HEK293 (cell line): ENCODE data around the gene SERINC1.

Source experiments
- ATF2 ChIP-seq: fragments of 450-650 bp; formaldehyde crosslinking; IDR thresholded peaks from 2 replicates; pipeline ENCODE4 v1.5.1; 2016; ENCODE audit warnings: missing biosample characterization, missing genetic modification characterization, low read depth
- CTCF ChIP-seq: fragments of 450-650 bp; formaldehyde crosslinking; IDR thresholded peaks from 2 replicates; pipeline ENCODE4 v1.5.1; 2016; ENCODE audit warnings: missing biosample characterization, missing genetic modification characterization
- ELK4 ChIP-seq: IDR thresholded peaks from 2 replicates; pipeline ENCODE4 v1.6.1; 2011; ENCODE audit warnings: mild to moderate bottlenecking, low read depth, low read length, borderline replicate concordance
- GLI2 ChIP-seq: fragments of 450-650 bp; formaldehyde crosslinking; IDR thresholded peaks from 2 replicates; pipeline ENCODE4; 2017; ENCODE audit warnings: missing biosample characterization, missing genetic modification characterization, low read depth, borderline replicate concordance
- TSHZ1 ChIP-seq: fragments of 450-650 bp; formaldehyde crosslinking; IDR thresholded peaks from 2 replicates; pipeline ENCODE4 v1.5.1; 2016; ENCODE audit warnings: missing biosample characterization, missing genetic modification characterization, borderline replicate concordance
- YY1 ChIP-seq: fragments of 450-650 bp; formaldehyde crosslinking; IDR thresholded peaks from 2 replicates; pipeline ENCODE4 v1.5.1; 2018; ENCODE audit warnings: missing biosample characterization, missing genetic modification characterization
- ZBTB11 ChIP-seq: fragments of 450-650 bp; formaldehyde crosslinking; conservative IDR thresholded peaks from 2 replicates; pipeline ENCODE4 v1.5.1; 2016; ENCODE audit warnings: low read depth, missing biosample characterization, missing genetic modification characterization
- ZBTB8A ChIP-seq: fragments of 450-650 bp; formaldehyde crosslinking; IDR thresholded peaks from 2 replicates; pipeline ENCODE4 v1.5.1; 2016; ENCODE audit warnings: missing biosample characterization, missing genetic modification characterization
- ZFP37 ChIP-seq: fragments of 450-650 bp; formaldehyde crosslinking; IDR thresholded peaks from 2 replicates; pipeline ENCODE4 v1.5.1; 2016; ENCODE audit warnings: missing biosample characterization, missing genetic modification characterization
- ZNF274 ChIP-seq, 2 experiments: fragments of 200-500 bp in 1 of 2; fragments of 450-650 bp in 1 of 2; sonication (Bioruptor generic) in 1 of 2; formaldehyde crosslinking in 1 of 2; IDR thresholded peaks; 2 replicates each; pipeline versions ENCODE4 v1.5.1 to v1.6.1; 2014 to 2016; ENCODE audit warnings: borderline replicate concordance in 1 of 2, inconsistent platforms in 1 of 2, low read length in 1 of 2, missing biosample characterization in 1 of 2, missing genetic modification characterization in 1 of 2
- ZNF302 ChIP-seq: fragments of 450-650 bp; formaldehyde crosslinking; IDR thresholded peaks from 2 replicates; pipeline ENCODE4 v1.5.1; 2016; ENCODE audit warnings: missing biosample characterization, missing genetic modification characterization, low read depth
- ZNF501 ChIP-seq: fragments of 450-650 bp; formaldehyde crosslinking; IDR thresholded peaks from 2 replicates; pipeline ENCODE4 v1.5.1; 2016; ENCODE audit warnings: missing biosample characterization, missing genetic modification characterization
- ZSCAN18 ChIP-seq: fragments of 450-650 bp; formaldehyde crosslinking; IDR thresholded peaks from 2 replicates; pipeline ENCODE4 v1.5.1; 2016; ENCODE audit warnings: missing biosample characterization, missing genetic modification characterization
- ZSCAN5A ChIP-seq: fragments of 450-650 bp; formaldehyde crosslinking; IDR thresholded peaks from 2 replicates; pipeline ENCODE4 v1.5.1; 2016; ENCODE audit warnings: missing biosample characterization, missing genetic modification characterization

GRCh38 chr6:122399348-122400120 is 72.1 kb downstream of the SERINC1 start, which contains the start of gene HSF2:
- TF ChIP-seq ELK4 (no peak), ZSCAN5A (no peak), CTCF (tag by site-specific recombination) (peak; percentile 72), ZNF274 (IDR thresholded peaks at IDR 0.05; ENCODE audit: low read length) (no peak), ZNF274 (tag by site-specific recombination; IDR thresholded peaks at IDR 0.05; ENCODE audit: borderline replicate concordance) (no peak), YY1 (no peak), ZBTB8A (tag by site-specific recombination) (no peak), ZBTB11 (no peak), ZSCAN18 (tag by site-specific recombination) (no peak), TSHZ1 (tag by site-specific recombination) (no peak), ATF2 (tag by site-specific recombination) (no peak), ZFP37 (tag by site-specific recombination) (no peak), GLI2 (tag by site-specific recombination) (no peak), ZNF302 (tag by site-specific recombination) (no peak), ZNF501 (tag by site-specific recombination) (no peak)
